SK-N-SH treated with all-trans-retinoic acid at 6 μM for 48 hours (cell line): ENCODE data around the gene LPIN1.

Experiments used
- ATAC-seq: fragments of 200-7000 bp; cut with Tn5 transposase; 3 replicates; pipeline ENCODE4 v1.9.1; 2020; ENCODE audit warnings: mild to moderate bottlenecking, moderate library complexity
- ARNTL ChIP-seq: fragments of 450-650 bp; formaldehyde crosslinking; IDR thresholded peaks from 2 replicates; pipeline ENCODE4 v1.5.0; 2020; ENCODE audit warnings: low read depth, mild to moderate bottlenecking, moderate library complexity, borderline replicate concordance
- BACH2 ChIP-seq: fragments of 250-450 bp; sonication (Bioruptor Pico); IDR thresholded peaks from 2 replicates; pipeline ENCODE4 v1.9.0; 2021; ENCODE audit warnings: mild to moderate bottlenecking, borderline replicate concordance
- CREB5 ChIP-seq: fragments of 250-450 bp; sonication (Bioruptor Pico); IDR thresholded peaks from 2 replicates; pipeline ENCODE4 v1.5.1; 2020; ENCODE audit warnings: low read depth, mild to moderate bottlenecking, moderate library complexity
- CSDC2 ChIP-seq: fragments of 250-450 bp; sonication (Bioruptor Pico); IDR thresholded peaks from 2 replicates; pipeline ENCODE4 v1.5.0; 2020; ENCODE audit warnings: mild to moderate bottlenecking, moderate library complexity
- ISL1 ChIP-seq: fragments of 250-450 bp; sonication (Bioruptor Pico); IDR thresholded peaks from 2 replicates; pipeline ENCODE4 v2.1.2; 2022; ENCODE audit warnings: mild to moderate bottlenecking, moderate library complexity
- OSR1 ChIP-seq: fragments of 250-450 bp; sonication (Bioruptor Pico); IDR thresholded peaks from 2 replicates; pipeline ENCODE4 v1.8.0; 2022; ENCODE audit warnings: moderate library complexity, mild to moderate bottlenecking, inconsistent platforms
- PATZ1 ChIP-seq: fragments of 250-450 bp; sonication (Bioruptor Pico); IDR thresholded peaks from 2 replicates; pipeline ENCODE4 v1.8.0; 2020; ENCODE audit warnings: mild to moderate bottlenecking, moderate library complexity, borderline replicate concordance
- POU6F1 ChIP-seq: fragments of 250-450 bp; sonication (Bioruptor Pico); IDR thresholded peaks from 2 replicates; pipeline ENCODE4 v1.8.0; 2021; ENCODE audit warnings: low read depth, mild to moderate bottlenecking, moderate library complexity, borderline replicate concordance
- PPARA ChIP-seq: fragments of 250-450 bp; sonication (Bioruptor Pico); IDR thresholded peaks from 2 replicates; pipeline ENCODE4 v1.5.0; 2020; ENCODE audit warnings: mild to moderate bottlenecking, borderline replicate concordance
- RARB ChIP-seq: fragments of 250-450 bp; sonication (Bioruptor Pico); IDR thresholded peaks from 2 replicates; pipeline ENCODE4 v1.8.0; 2021; ENCODE audit warnings: mild to moderate bottlenecking, moderate library complexity
- SNAI2 ChIP-seq: fragments of 250-450 bp; sonication (Bioruptor Pico); IDR thresholded peaks from 2 replicates; pipeline ENCODE4 v1.5.0; 2020; ENCODE audit warnings: mild to moderate bottlenecking, moderate library complexity
- TCF4 ChIP-seq: fragments of 250-450 bp; sonication (Bioruptor Pico); IDR thresholded peaks from 2 replicates; pipeline ENCODE4 v1.8.0; 2021; ENCODE audit warnings: mild to moderate bottlenecking, moderate library complexity, borderline replicate concordance
- TOX ChIP-seq: fragments of 250-450 bp; sonication (Bioruptor Pico); IDR thresholded peaks from 2 replicates; pipeline ENCODE4 v1.8.0; 2021; ENCODE audit warnings: mild to moderate bottlenecking, moderate library complexity, borderline replicate concordance
- TSHZ2 ChIP-seq: fragments of 250-450 bp; sonication (Bioruptor Pico); IDR thresholded peaks from 2 replicates; pipeline ENCODE4 v1.5.0; 2020; ENCODE audit warnings: mild to moderate bottlenecking, moderate library complexity
- ZC3H10 ChIP-seq: fragments of 250-450 bp; sonication (Bioruptor Pico); IDR thresholded peaks from 2 replicates; pipeline ENCODE4 v1.5.1; 2021; ENCODE audit warnings: mild to moderate bottlenecking, moderate library complexity
- ZFP3 ChIP-seq: fragments of 250-450 bp; sonication (Bioruptor Pico); IDR thresholded peaks from 2 replicates; pipeline ENCODE4 v1.5.0; 2020; ENCODE audit warnings: mild to moderate bottlenecking, moderate library complexity
- ZFP30 ChIP-seq: fragments of 450-650 bp; formaldehyde crosslinking; IDR thresholded peaks from 2 replicates; pipeline ENCODE4 v1.5.0; 2022; ENCODE audit warnings: mild to moderate bottlenecking, moderate library complexity
- ZNF565 ChIP-seq: fragments of 450-650 bp; formaldehyde crosslinking; conservative IDR thresholded peaks from 2 replicates; pipeline ENCODE4 v1.5.0; 2020; ENCODE audit warnings: low read depth, mild to moderate bottlenecking, moderate library complexity
- ZNF70 ChIP-seq: fragments of 450-650 bp; formaldehyde crosslinking; IDR thresholded peaks from 2 replicates; pipeline ENCODE4 v1.5.0; 2020; ENCODE audit warnings: mild to moderate bottlenecking, moderate library complexity
- ZNF8 ChIP-seq: fragments of 450-650 bp; formaldehyde crosslinking; IDR thresholded peaks from 2 replicates; pipeline ENCODE4 v1.5.0; 2020; ENCODE audit warnings: mild to moderate bottlenecking, moderate library complexity

The LPIN1 gene

GRCh38 chr2:11786191-11786590 is 39.8 kb downstream of the LPIN1 start:
- no peak for ATAC-seq
- no peak for TF ChIP-seq TSHZ2 (CRISPR knock-in tag)

GRCh38 chr2:11786592-11786991 is 40.2 kb downstream of the LPIN1 start:
- TF ChIP-seq TOX (CRISPR knock-in tag) (no peak), ZC3H10 (CRISPR knock-in tag) (no peak), POU6F1 (CRISPR knock-in tag) (no peak), TCF4 (CRISPR knock-in tag) (no peak), SNAI2 (CRISPR knock-in tag) (no peak), CREB5 (CRISPR knock-in tag) (no peak), PPARA (no peak), BACH2 (CRISPR knock-in tag) (no peak), ZNF70 (CRISPR knock-in tag) (no peak), ZNF565 (CRISPR knock-in tag) (no peak), ARNTL (CRISPR knock-in tag) (no peak), ISL1 (CRISPR knock-in tag) (no peak)
- no peak for ATAC-seq

GRCh38 chr2:11787991-11788390 is 41.6 kb downstream of the LPIN1 start:
- TF ChIP-seq TOX (CRISPR knock-in tag): no peak
- TF ChIP-seq TSHZ2 (CRISPR knock-in tag): no peak
- no peak for TF ChIP-seq RARB (CRISPR knock-in tag)
- TF ChIP-seq SNAI2 (CRISPR knock-in tag): no peak
- no peak for TF ChIP-seq PPARA
- no peak for TF ChIP-seq OSR1 (CRISPR knock-in tag)
- TF ChIP-seq ISL1 (CRISPR knock-in tag): no peak
- no peak for ATAC-seq

GRCh38 chr2:11788461-11789124 is 42.2 kb downstream of the LPIN1 start:
- no peak for ATAC-seq

More at GRCh38 chr2:11788461-11789124, 42.2 kb downstream of the LPIN1 start:
- TF ChIP-seq ZNF8 (no peak), TSHZ2 (CRISPR knock-in tag) (no peak), CSDC2 (CRISPR knock-in tag) (no peak), BACH2 (CRISPR knock-in tag) (no peak), SNAI2 (CRISPR knock-in tag) (no peak), ZC3H10 (CRISPR knock-in tag) (no peak), ZFP3 (CRISPR knock-in tag) (no peak), ZFP30 (no peak), PATZ1 (CRISPR knock-in tag) (no peak), TOX (CRISPR knock-in tag) (no peak), CREB5 (CRISPR knock-in tag) (no peak), ZNF565 (CRISPR knock-in tag) (no peak), ZNF70 (CRISPR knock-in tag) (no peak)
